GM15510 (cell line): ENCODE data around the gene C17orf113.

ENCODE experiments used
- POLR2A ChIP-seq: IDR thresholded peaks from 3 replicates; pipeline ENCODE4 v1.6.1; 2011; ENCODE audit warnings: borderline replicate concordance; ENCODE audit not compliant: insufficient read length; ENCODE audit errors: extremely low read depth

The C17orf113 gene

DNA sequence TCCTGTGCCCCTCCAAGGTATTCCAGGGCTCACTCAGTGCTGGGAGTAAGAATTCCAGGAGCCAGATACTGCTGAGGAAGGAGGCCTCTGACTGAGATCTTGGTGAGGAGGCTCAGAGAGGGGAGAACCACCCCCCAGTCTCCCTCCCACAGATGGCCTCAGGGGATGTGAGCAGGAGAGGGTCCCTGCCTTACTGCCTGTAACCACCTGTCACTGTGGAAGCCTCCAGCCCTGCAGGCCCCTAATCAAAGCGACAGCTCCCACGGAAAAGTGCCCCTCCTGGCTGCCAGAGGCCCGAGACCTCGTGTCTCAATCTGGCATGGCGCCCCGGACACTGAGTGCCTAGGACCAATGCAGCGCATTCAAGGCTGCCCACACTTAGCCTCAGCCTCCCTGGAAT is 7.7 kb upstream of the C17orf113 start:
- TF ChIP-seq POLR2A, result no peak

DNA sequence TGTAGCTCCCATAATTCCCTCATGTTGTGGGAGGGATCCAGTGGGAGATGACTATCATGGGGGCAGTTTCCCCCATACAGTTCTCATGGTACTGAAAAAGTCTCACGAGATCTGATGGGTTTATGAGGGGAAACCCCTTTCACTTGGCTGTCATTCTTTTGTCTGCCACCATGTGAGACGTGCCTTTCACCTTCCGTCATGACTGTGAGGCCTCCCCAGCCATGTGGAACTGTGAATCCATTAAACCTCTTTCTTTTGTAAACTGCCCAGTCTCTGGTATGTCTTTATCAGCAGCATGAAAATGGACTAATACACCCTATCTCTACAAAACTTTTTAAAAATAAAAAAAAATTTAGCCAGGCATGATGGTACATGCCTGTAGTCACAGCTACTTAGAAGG is 6.2 kb upstream of the C17orf113 start:
- TF ChIP-seq POLR2A, result no peak

GRCh38 chr17:42055496-42055895 is 5.1 kb upstream of the C17orf113 start:
- no peak for TF ChIP-seq POLR2A

- no peak for TF ChIP-seq POLR2A
Measured at GRCh38 chr17:42055027-42055426, 4.6 kb upstream of the C17orf113 start.

- no peak for TF ChIP-seq POLR2A
Measured at GRCh38 chr17:42053731-42054500, 3.5 kb upstream of the C17orf113 start.

- TF ChIP-seq POLR2A, result no peak
Measured at GRCh38 chr17:42052346-42052877, 2.0 kb upstream of the C17orf113 start.

DNA sequence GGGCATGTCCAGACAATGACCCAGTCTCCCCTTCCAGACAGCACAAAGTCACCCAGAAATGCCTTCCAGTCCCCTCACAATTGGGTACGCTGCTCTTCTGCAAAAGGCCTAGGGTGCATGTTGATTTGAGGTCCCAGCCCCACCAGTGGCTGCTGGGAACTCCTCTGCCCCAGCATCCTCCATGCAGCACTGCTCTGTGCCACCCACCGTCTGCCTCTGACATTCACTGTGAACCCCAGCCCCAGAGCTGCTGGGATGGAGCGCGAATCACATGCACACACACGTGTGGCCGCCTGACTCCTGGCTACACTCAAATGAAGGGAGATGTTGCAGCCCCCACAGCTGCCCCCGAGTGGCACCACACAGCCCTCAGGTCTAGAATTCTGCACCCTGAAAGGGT is 1.2 kb upstream of the C17orf113 start:
- no peak for TF ChIP-seq POLR2A

DNA sequence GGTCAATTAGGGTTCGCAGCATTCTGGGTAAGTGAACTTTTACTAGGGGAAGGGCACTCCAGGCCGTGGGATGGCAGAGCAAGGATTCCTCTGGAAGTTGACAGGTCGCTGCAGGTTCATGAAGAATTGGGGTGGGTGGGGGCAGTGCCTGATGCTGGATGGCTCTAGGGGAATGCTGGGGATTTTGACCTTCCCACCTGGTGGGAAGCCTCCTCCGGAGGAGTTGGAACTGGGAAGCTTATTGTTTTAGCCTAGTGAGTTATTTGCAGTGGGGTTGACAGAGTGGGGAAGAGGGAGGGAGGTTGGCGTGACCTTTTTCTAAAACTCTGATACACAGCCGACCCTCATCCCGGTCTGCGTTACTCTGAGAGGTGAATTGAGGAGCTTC is 606 bp upstream of the C17orf113 start:
- no peak for TF ChIP-seq POLR2A

- no peak for TF ChIP-seq POLR2A
Measured at GRCh38 chr17:42049834-42050392, 488 bp downstream of the C17orf113 start.

DNA sequence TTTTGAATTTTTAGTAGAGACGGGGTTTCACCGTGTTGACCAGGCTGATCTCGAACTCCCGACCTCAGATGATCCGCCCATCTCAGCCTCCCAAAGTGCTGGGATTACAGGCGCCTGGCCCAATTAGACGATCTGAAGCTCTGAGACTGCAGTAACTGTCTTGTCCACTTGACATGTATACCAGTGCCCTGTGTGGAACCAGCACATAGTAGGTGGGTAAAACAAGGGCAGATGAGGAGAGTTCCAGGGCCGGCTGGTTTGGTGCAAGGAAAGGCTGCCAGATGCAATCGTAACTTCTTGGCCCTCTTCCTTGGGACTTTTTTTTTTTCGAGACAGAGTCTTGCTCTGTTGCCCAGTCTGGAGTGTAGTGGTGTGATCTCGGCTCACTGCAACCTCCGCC is 3.1 kb downstream of the C17orf113 start:
- TF ChIP-seq POLR2A, result no peak

DNA sequence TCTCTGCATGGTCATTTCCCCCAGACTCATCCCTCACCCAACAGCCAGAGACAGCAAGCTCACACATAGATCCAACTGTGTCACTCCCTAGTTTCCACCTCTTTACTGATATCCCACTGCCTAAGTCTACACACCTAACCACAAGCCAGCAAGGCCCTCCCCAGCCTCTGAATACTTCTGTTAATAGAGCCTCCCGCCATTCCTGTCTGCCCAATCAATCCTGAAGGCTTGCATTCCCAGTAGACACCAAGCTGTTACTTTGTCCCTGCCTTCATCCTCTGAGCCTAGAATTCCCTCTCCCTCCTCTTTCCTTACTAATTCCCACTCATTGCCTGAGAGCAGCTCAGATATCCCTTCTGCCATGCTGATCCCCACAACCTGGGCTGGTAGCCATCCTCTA is 4.7 kb downstream of the C17orf113 start:
- TF ChIP-seq POLR2A, result no peak

DNA sequence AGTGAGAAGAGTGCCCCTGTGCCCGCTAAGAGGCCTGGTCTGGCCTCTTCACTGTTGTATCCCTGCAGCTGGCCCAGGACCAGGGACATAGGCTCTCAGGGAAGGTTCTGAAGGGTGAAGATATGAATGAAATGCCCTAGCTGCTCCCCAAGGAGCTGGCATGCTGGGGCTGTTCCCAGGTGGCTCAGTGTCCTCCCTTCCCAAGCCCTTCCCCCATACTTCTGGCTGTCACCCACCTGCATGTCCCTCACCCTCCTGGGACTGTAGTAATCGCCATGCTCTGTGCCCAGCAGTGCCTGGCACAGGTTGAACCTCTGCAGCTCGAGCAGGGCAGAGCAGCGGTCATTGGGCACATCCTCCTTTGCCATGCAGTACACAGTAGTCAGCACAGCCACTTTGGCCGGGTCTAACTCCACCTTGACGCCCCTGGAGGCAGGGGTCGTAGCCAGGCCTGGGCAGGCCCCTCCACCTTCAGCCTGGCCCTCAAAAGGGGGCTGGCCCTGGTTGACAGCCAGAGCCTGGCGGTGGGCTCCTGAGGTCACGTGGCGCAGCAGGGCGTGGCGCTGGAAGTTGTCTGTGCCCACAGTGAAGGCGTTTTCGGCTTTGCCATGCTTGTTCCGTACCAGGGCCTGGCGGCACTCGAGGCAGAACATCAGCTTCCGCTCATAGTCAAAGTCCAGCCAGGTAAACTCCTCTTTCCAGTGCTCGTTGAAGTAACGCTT is 7.6 kb downstream of the C17orf113 start:
- TF ChIP-seq POLR2A, result no peak

DNA sequence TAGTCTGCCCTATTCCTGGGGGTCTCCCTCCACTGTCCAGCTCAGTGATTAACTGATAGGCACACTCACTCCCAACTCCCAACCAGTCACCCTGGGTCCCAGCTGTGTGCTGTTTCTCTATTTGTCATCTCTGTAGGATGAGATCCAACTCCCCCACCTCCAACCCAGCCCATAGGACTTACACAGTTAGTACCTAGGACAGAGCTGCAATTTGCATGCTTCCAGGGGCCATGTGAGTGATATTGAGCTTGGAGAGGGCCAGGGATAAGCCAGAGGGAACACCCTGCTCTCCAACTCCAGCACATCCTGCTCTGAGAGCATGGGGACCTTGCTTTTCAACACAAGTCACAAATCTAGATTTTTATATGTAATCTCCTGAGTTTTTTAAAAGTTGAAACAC is 8.8 kb downstream of the C17orf113 start:
- no peak for TF ChIP-seq POLR2A

GRCh38 chr17:42040818-42041217 is 9.6 kb downstream of the C17orf113 start:
- TF ChIP-seq POLR2A, result no peak
